LNCaP clone FGC (cell line): Measurements from ENCODE around the gene ADARB2.

Experiments
- DNase-seq: peaks from one replicate; pipeline ENCODE4 v3.0.0-alpha.2; 2011; ENCODE audit warnings: low read depth
- H3K4me3 ChIP-seq: 2 replicates; pipeline ENCODE4 v1.5.1; 2011; ENCODE audit warnings: mild to moderate bottlenecking, low read depth, low read length, control low read depth
- TF ChIP-seq, protein P1 (sequence below): IDR thresholded peaks from 2 replicates; pipeline ENCODE4 v1.5.1; 2012; ENCODE audit warnings: mild to moderate bottlenecking; ENCODE audit not compliant: control insufficient read depth, insufficient read depth; ENCODE audit errors: extremely low read depth

The ADARB2 gene

GRCh38 chr10:1299041-1299726 lies 438.1 kb downstream of the ADARB2 start:
- no peak overlapping the region for H3K4me3 ChIP-seq
- no peak for DNase-seq
- TF ChIP-seq, protein P1, sequence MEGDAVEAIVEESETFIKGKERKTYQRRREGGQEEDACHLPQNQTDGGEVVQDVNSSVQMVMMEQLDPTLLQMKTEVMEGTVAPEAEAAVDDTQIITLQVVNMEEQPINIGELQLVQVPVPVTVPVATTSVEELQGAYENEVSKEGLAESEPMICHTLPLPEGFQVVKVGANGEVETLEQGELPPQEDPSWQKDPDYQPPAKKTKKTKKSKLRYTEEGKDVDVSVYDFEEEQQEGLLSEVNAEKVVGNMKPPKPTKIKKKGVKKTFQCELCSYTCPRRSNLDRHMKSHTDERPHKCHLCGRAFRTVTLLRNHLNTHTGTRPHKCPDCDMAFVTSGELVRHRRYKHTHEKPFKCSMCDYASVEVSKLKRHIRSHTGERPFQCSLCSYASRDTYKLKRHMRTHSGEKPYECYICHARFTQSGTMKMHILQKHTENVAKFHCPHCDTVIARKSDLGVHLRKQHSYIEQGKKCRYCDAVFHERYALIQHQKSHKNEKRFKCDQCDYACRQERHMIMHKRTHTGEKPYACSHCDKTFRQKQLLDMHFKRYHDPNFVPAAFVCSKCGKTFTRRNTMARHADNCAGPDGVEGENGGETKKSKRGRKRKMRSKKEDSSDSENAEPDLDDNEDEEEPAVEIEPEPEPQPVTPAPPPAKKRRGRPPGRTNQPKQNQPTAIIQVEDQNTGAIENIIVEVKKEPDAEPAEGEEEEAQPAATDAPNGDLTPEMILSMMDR = no peak

DNA sequence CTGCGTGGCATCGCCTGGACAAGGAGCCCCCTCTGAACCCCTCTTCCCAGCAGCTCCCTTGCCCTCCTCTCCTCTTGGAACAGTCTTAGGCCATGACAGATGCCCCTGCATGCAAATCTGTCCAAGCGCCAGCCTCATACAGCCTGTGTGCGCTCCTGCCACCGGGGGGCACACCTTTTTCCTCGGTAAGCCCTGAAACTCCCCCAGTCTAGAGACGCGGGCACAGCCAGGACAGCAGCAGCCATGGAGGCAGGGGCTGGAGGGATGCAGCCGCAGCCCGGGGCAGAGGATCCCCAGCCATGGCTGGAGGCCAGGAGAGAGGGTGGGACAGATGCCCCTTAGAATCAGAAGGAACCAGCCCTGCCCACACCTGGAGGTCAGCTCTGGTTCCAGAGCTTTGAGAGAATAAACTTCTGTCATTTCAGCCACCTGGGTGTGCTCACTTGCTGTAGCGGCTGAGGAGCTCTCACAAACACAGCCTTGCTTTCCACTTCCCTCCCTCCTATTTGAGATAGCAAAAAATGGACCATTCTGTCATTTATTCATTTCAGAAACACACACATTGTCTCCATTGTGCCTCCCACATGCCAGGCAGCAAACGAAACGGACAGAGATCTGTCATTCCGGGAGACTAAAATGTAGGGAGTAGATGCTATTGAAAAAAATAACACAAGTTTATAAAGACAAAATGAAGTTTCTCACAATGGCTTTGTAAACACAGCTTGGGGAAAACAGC lies 439.6 kb downstream of the ADARB2 start:
- TF ChIP-seq, protein P1 = no peak
- no peak for DNase-seq
- no peak overlapping the region for H3K4me3 ChIP-seq

DNA sequence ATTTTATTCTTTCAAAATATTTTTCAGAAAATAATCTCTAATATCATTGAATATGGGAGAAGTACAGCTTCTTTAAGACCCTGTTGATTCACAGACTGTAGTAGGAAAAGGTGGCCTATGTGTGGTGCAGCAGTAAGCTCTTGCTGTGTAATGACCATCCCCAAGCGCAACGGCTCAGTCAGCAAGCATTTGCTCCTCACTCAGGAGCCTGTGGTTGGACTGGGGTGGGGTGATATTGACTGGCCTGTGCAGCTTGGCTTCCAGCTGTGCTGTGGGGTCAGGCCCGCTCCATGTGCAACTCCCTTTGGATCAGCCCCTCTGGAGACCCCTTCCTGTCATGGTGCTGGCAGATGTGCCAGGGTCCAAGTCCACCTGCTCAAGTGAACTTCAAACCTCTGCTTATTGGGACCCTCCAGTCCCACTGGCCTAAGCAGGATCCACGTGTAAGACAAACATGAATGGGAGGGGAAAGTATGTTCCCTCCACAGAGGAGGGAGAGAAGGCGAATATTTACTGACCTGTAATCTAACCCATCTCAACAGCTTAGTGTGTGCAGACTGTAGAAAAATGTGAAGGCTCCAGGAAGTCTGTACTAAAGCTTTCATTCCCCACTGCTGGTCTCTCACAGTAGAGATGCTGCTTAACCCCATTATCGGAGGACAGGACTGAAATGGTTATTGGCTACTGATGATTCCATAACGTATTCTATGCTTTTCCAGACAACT lies 441.4 kb downstream of the ADARB2 start:
- TF ChIP-seq, protein P1 = no peak
- H3K4me3 ChIP-seq = no peak overlapping the region
- no peak for DNase-seq

DNA sequence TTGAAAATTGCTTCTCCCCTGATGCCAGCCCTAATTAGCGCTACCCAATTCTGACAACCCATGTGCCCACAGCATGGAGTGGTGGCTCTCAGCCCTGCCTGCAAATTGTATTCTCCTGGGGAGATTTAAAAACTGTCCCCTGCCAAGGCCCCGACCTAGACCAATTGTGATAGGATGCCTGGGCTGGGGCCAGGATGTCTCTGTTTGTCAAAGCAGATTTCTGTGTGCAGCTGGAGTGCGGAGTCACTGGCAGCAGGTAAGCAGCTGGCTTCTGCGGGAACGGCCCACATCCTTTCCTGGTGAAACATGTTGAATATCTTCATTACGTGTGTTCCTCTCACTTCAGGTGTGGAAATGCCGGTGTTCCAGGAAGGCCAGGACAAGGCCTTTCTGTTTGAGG lies 442.6 kb downstream of the ADARB2 start:
- TF ChIP-seq, protein P1 = no peak
- H3K4me3 ChIP-seq = no peak overlapping the region
- DNase-seq = no peak

DNA sequence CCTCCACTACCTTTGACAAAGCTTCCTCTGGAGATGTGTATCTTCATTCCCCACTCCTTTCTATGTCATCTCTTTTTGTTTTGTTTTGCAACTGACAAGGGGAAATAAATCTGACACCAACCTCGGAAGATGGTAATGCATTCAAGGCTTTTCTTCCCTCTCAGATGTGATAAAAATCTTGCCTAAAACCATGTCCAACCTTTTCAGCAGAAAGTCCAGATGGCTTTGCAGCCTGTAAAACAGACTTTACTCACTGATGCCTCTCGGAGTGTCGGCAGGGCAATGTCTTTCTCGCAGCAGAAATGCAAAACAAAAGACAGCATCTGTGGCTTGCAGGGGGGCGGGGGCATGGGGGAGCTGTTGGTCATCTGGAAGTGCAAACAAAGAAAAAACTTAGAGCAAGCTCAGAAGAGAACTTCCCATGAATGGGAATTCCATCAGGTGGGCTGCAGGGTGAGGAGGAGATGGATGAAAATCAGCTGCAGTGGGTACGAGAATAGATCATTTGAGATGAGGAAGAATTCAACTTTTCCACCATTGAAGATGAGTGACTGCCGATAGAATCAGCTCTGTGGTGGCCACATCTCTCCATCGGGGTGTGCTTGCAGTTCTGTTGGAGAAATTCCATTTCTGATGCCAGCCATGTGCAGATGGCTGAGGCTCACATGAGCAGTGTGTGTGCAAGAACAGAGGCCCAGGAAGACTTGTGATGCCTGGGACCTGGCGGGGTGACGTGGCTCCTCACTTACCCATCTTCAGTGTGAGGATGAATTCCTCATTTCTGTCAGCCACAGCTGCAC lies 443.5 kb downstream of the ADARB2 start:
- H3K4me3 ChIP-seq = no peak overlapping the region
- no peak for DNase-seq
- TF ChIP-seq, protein P1 = no peak

DNA sequence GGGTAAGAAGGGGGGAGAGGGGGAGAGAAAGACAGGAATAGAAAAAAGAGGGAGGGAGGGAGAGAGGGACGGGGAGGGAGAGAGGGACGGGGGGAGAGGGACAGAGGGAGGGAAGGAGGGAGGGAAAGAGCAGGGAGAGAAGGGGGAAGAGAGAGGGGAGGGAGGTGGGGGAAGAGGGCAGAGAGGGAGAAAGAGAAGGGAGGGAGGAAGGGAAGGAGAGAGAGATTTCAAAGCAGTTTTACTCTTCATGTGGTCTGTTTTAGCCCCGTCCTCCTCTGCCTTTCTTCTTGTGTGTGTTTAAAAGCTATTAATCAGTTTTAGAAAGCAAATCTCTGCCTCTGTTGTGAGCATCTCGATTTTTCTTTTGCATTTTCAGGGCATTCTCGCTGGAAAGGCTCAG lies 444.2 kb downstream of the ADARB2 start:
- no peak overlapping the region for H3K4me3 ChIP-seq
- no peak for DNase-seq
- TF ChIP-seq, protein P1 = no peak
